H9 (cell line): ENCODE data around the gene HOXA4. TPM values are rescaled to one million over a fixed set of nuclear protein-coding genes. Genes with fewer than 3 reads are reported as not detected.
A peak's percentile ranks its signal among the peaks of the same experiment; 100 is the strongest.

Source experiments
- DNase-seq: peaks from one replicate; pipeline ENCODE4 v3.0.0-alpha.2; 2017
- H2AFZ ChIP-seq: one replicate; pipeline ENCODE4 v1.6.1; 2013; ENCODE audit warnings: mild to moderate bottlenecking, low read length, control low read depth, moderate library complexity
- H2AK5ac ChIP-seq: 2 replicates; pipeline ENCODE4 v1.6.1; 2013; ENCODE audit warnings: low read length, control low read depth, mixed read lengths; ENCODE audit not compliant: insufficient read length
- H2BK120ac ChIP-seq: one replicate; pipeline ENCODE4 v1.6.1; 2013; ENCODE audit warnings: low read depth, mild to moderate bottlenecking, low read length, control low read depth, inconsistent platforms; ENCODE audit not compliant: poor library complexity, severe bottlenecking
- H2BK12ac ChIP-seq: 2 replicates; pipeline ENCODE4 v1.6.1; 2013; ENCODE audit warnings: low read length, control low read depth, mixed read lengths, low read depth; ENCODE audit not compliant: insufficient read length
- H2BK15ac ChIP-seq: 2 replicates; pipeline ENCODE4 v1.6.1; 2013; ENCODE audit warnings: low read depth, low read length, control low read depth
- H2BK20ac ChIP-seq: one replicate; pipeline ENCODE4 v1.6.1; 2013; ENCODE audit warnings: low read depth, mild to moderate bottlenecking, low read length, control low read depth, inconsistent platforms; ENCODE audit not compliant: poor library complexity, severe bottlenecking
- H2BK5ac ChIP-seq: 2 replicates; pipeline ENCODE4 v1.6.1; 2013; ENCODE audit warnings: low read length, control low read depth, mixed read lengths; ENCODE audit not compliant: insufficient read length
- H3K14ac ChIP-seq: 2 replicates; pipeline ENCODE4 v1.6.1; 2013; ENCODE audit warnings: low read length, control low read depth; ENCODE audit not compliant: insufficient read depth
- H3K18ac ChIP-seq: 2 replicates; pipeline ENCODE4 v1.6.1; 2013; ENCODE audit warnings: low read depth, mild to moderate bottlenecking, mixed read lengths, low read length, control low read depth; ENCODE audit not compliant: insufficient read length
- H3K23ac ChIP-seq: 2 replicates; pipeline ENCODE4 v1.6.1; 2013; ENCODE audit warnings: low read length, control low read depth, mixed read lengths, low read depth; ENCODE audit not compliant: insufficient read length
- H3K23me2 ChIP-seq: 2 replicates; pipeline ENCODE4 v1.6.1; 2013; ENCODE audit warnings: low read depth, mild to moderate bottlenecking, mixed read lengths, low read length, control low read depth; ENCODE audit not compliant: insufficient read length, poor library complexity, severe bottlenecking
- H3K27ac ChIP-seq: 2 replicates; pipeline ENCODE4 v1.5.1; 2013; ENCODE audit warnings: low read length, control low read depth, mixed read lengths, low read depth; ENCODE audit not compliant: insufficient read length
- H3K27me3 ChIP-seq: 2 replicates; pipeline ENCODE4 v1.6.1; 2013; ENCODE audit warnings: low read length, control low read depth, inconsistent platforms; ENCODE audit not compliant: insufficient read depth
- H3K4ac ChIP-seq: 2 replicates; pipeline ENCODE4 v1.6.1; 2013; ENCODE audit warnings: low read depth, mild to moderate bottlenecking, control low read depth, inconsistent platforms, low read length, moderate library complexity
- H3K4me1 ChIP-seq: 2 replicates; pipeline ENCODE4 v1.6.1; 2013; ENCODE audit warnings: low read length, control low read depth, inconsistent platforms; ENCODE audit not compliant: insufficient read depth
- H3K4me2 ChIP-seq: 2 replicates; pipeline ENCODE4 v1.6.1; 2013; ENCODE audit warnings: low read length, control low read depth, mixed read lengths; ENCODE audit not compliant: insufficient read length, insufficient read depth
- H3K56ac ChIP-seq: 2 replicates; pipeline ENCODE4 v1.6.1; 2013; ENCODE audit warnings: low read depth, mild to moderate bottlenecking, mixed read lengths, low read length, control low read depth; ENCODE audit not compliant: insufficient read length
- H3K79me1 ChIP-seq: 2 replicates; pipeline ENCODE4 v1.6.1; 2013; ENCODE audit warnings: low read depth, mild to moderate bottlenecking, moderate library complexity, low read length, control low read depth, inconsistent platforms; ENCODE audit not compliant: insufficient read depth, poor library complexity, severe bottlenecking
- H3K79me2 ChIP-seq: 2 replicates; pipeline ENCODE4 v1.6.1; 2013; ENCODE audit warnings: low read length, control low read depth, inconsistent platforms; ENCODE audit not compliant: insufficient read depth
- H3K9ac ChIP-seq: 2 replicates; pipeline ENCODE4 v1.6.1; 2013; ENCODE audit warnings: low read length, control low read depth, mixed read lengths; ENCODE audit not compliant: insufficient read length; ENCODE audit errors: extremely low read depth
- H3K9me3 ChIP-seq: one replicate; pipeline ENCODE4 v1.6.1; 2013; ENCODE audit warnings: low read depth, low read length, inconsistent platforms; ENCODE audit not compliant: control insufficient read depth
- H3T11ph ChIP-seq: one replicate; pipeline ENCODE4 v1.6.1; 2013; ENCODE audit warnings: mild to moderate bottlenecking, low read length, control low read depth, inconsistent platforms
- H4K20me1 ChIP-seq: one replicate; pipeline ENCODE4 v1.6.1; 2013; ENCODE audit not compliant: control insufficient read depth, insufficient read length, insufficient read depth
- H4K5ac ChIP-seq: 2 replicates; pipeline ENCODE4 v1.6.1; 2013; ENCODE audit warnings: low read depth, mild to moderate bottlenecking, mixed read lengths, low read length, control low read depth; ENCODE audit not compliant: insufficient read length
- H4K8ac ChIP-seq: replicated peaks from 2 replicates; pipeline ENCODE4 v1.6.1; 2013; ENCODE audit warnings: low read length, control low read depth, mixed read lengths, low read depth; ENCODE audit not compliant: insufficient read length
- H4K91ac ChIP-seq: 2 replicates; pipeline ENCODE4 v1.6.1; 2013; ENCODE audit warnings: low read depth, mild to moderate bottlenecking, moderate library complexity, mixed read lengths, low read length, control low read depth; ENCODE audit not compliant: insufficient read length
- H3K27ac Mint-ChIP-seq, 3 experiments: 2 replicates in 2 of 3; 3 replicates in 1 of 3; pipeline ENCODE4 v1.8.0; 2020 to 2021; ENCODE audit warnings: mixed read lengths in 3 of 3, mild to moderate bottlenecking in 1 of 3, moderate library complexity in 1 of 3
- H3K27me3 Mint-ChIP-seq: 2 replicates; pipeline ENCODE4 v1.8.0; 2021; ENCODE audit warnings: low read depth, mild to moderate bottlenecking, moderate library complexity, mixed read lengths
- H3K36me3 Mint-ChIP-seq, 3 experiments: 2 replicates in 2 of 3; 3 replicates in 1 of 3; pipeline ENCODE4 v1.8.0; 2020 to 2021; ENCODE audit warnings: low read depth in 3 of 3, mixed read lengths in 3 of 3; ENCODE audit not compliant: insufficient read depth in 1 of 3
- H3K4me1 Mint-ChIP-seq, 2 experiments: 2 replicates each; pipeline ENCODE4 v1.8.0; 2020; ENCODE audit warnings: mixed read lengths in 2 of 2
- H3K4me3 Mint-ChIP-seq, 2 experiments: 2 replicates in 1 of 2; 3 replicates in 1 of 2; pipeline ENCODE4 v1.8.0; 2020 to 2021; ENCODE audit warnings: mild to moderate bottlenecking in 2 of 2, mixed read lengths in 2 of 2, moderate library complexity in 1 of 2
- H3K9me3 Mint-ChIP-seq, 2 experiments: 2 replicates in 1 of 2; 3 replicates in 1 of 2; pipeline ENCODE4 v1.8.0; 2020; ENCODE audit warnings: mild to moderate bottlenecking in 2 of 2, mixed read lengths in 2 of 2, moderate library complexity in 1 of 2
- CTCF ChIP-seq: fragments of 200-600 bp; sonication (generic); conservative IDR thresholded peaks from 3 replicates; pipeline ENCODE4 v1.8.0; 2021; ENCODE audit warnings: antibody characterized with exemption, mild to moderate bottlenecking
- WGBS: extraction: QIAGEN DNeasy Blood & Tissue Kit; methylation state at CpG from one replicate; pipeline ENCODE4 v1.1.7; 2013; ENCODE audit warnings: missing lambda C conversion rate, low lambda C conversion rate, mixed read lengths; ENCODE audit not compliant: insufficient read length; ENCODE audit errors: extremely low coverage; 5-methylcytosine and 5-hydroxymethylcytosine counted together
- total RNA-seq: library from RNA; stranded (reverse); gene quantifications from 2 replicates; pipeline ENCODE4 v1.2.1, GENCODE V29; 2021

Gene HOXA4
- total RNA-seq, 1 experiment from 2014 or later: not detected

- Mint-ChIP-seq H3K27ac (no peak overlapping the region), H3K4me3 (peak overlapping the region in 1 of 2 experiments; percentile 40; a peak in 2 of 5 replicates), H3K36me3 (peaks cover 0 to 4% (median 0%) of the 10 kb centered on the region in 3 experiments; a peak in 3 of 7 replicates), H3K4me1 (peaks cover 3 to 17% of the 10 kb centered on the region in 2 experiments), H3K9me3 (peaks cover 14 to 15% of the 10 kb centered on the region in 2 experiments), H3K27me3 (peaks cover 98% of the 10 kb centered on the region)
- no peak overlapping the region for H2BK12ac ChIP-seq
- no peak overlapping the region for H2AFZ ChIP-seq
- peaks cover 97% of the 10 kb centered on the region for H3K27me3 ChIP-seq
- H3K27ac ChIP-seq: no peak overlapping the region
- DNase-seq: peak; percentile 21
- no peak overlapping the region for H4K5ac ChIP-seq
- H3K23me2 ChIP-seq: no peaks in the 10 kb centered on the region
- no peaks in the 10 kb centered on the region for H3K9me3 ChIP-seq
- no peak overlapping the region for H2BK15ac ChIP-seq
- no peak overlapping the region for H3K23ac ChIP-seq
- no peak overlapping the region for H3K9ac ChIP-seq
- no peak overlapping the region for H4K8ac ChIP-seq
- no peak overlapping the region for H4K91ac ChIP-seq
- no peak overlapping the region for H2BK5ac ChIP-seq
- H2AK5ac ChIP-seq: no peak overlapping the region
- no peak overlapping the region for H3K18ac ChIP-seq
- H3K4me2 ChIP-seq: peak overlapping the region; percentile 47
- H3K79me2 ChIP-seq: no peaks in the 10 kb centered on the region
- H3T11ph ChIP-seq: no peak overlapping the region
- no peaks in the 10 kb centered on the region for H3K4me1 ChIP-seq
- H2BK120ac ChIP-seq: no peak overlapping the region
- WGBS: no CpG with 5 or more reads among the region's 23 CpGs
- no peak overlapping the region for H3K56ac ChIP-seq
- H3K14ac ChIP-seq: no peak overlapping the region
- H4K20me1 ChIP-seq: no peaks in the 10 kb centered on the region
- H3K4ac ChIP-seq: no peak overlapping the region
- H3K79me1 ChIP-seq: no peaks in the 10 kb centered on the region
- no peak for TF ChIP-seq CTCF
- no peak overlapping the region for H2BK20ac ChIP-seq
These were observed 29.6 kb upstream of the HOXA4 start for GRCh38 chr7:27160145-27160545.
